Activated CD4-positive, alpha-beta T cell treated with anti-CD3 and anti-CD28 coated beads, Interleukin-2, amount 10 ng/mL, durations not matched to agents 7 days and 5 days (primary cell): ENCODE data around the gene ABCD4. TPM values are rescaled to one million over a fixed set of nuclear protein-coding genes. Genes with fewer than 3 reads are reported as not detected.
A peak's percentile ranks its signal among the peaks of the same experiment; 100 is the strongest.
"Not testable (repeated sequence)": the region's sequence is repeated elsewhere in the genome, so short reads cannot be mapped to it uniquely, and the experiment has no call there.

Experiments used
- CTCF ChIA-PET: fragments of 350-600 bp; sonication (Branson Sonifier 250); formaldehyde crosslinking; loops from one replicate; lab custom pipeline; 2021; ENCODE audit warnings: antibody characterized with exemption; lab: Charles Lee
- POLR2A ChIA-PET: fragments of 350-600 bp; sonication (Branson Sonifier 250); formaldehyde crosslinking; loops from one replicate; lab custom pipeline; 2021; ENCODE audit warnings: antibody characterized with exemption; lab: Charles Lee
- DNase-seq: peaks from one replicate; pipeline ENCODE4 v3.0.0-alpha.2; 2020
- H3K27ac Mint-ChIP-seq: one replicate; pipeline ENCODE4 v1.8.0; 2021; ENCODE audit warnings: mild to moderate bottlenecking, moderate library complexity, mixed read lengths
- H3K27me3 Mint-ChIP-seq: one replicate; pipeline ENCODE4 v1.8.0; 2021; ENCODE audit warnings: mixed read lengths
- H3K36me3 Mint-ChIP-seq: one replicate; pipeline ENCODE4 v1.8.0; 2021; ENCODE audit warnings: low read depth, mixed read lengths
- H3K4me1 Mint-ChIP-seq: one replicate; pipeline ENCODE4 v1.8.0; 2021; ENCODE audit warnings: mixed read lengths
- H3K4me3 Mint-ChIP-seq: one replicate; pipeline ENCODE4 v1.8.0; 2021; ENCODE audit warnings: mild to moderate bottlenecking, moderate library complexity, mixed read lengths
- H3K9me3 Mint-ChIP-seq: one replicate; pipeline ENCODE4 v1.8.0; 2021; ENCODE audit warnings: mixed read lengths
- total RNA-seq, 2 experiments: library from RNA; stranded (reverse); gene quantifications; one replicate each; pipeline ENCODE4 v1.2.3, GENCODE V29; 2021

Gene ABCD4
- total RNA-seq, 2 experiments from 2014 or later: 59.6 to 62.4 TPM

DNA sequence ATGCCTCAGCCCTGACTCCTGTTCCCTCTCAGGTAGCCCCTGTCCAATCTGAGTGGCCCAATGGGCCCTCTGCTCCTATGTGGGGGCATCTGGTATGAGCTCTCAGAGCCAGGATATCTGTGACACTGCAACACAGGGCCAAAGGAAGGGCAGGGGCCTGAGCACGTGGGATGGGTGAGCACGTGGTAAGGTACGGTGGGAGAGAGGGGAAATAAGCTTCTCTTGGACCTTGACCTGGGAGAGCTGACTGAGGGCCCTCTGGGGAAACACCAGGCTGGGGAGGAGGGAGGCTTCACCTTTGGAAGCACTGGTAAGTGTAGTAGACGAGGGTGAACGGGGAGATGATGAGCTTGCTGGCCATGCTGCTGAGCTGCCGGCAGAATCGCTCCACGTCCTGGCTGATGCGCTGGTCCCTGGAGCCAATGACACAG lies 6.7 kb downstream of the ABCD4 start:
- H3K4me1 Mint-ChIP-seq: peaks cover 11% of the 10 kb centered on the region
- DNase-seq: no peak
- no peaks in the 10 kb centered on the region for H3K27me3 Mint-ChIP-seq
- H3K36me3 Mint-ChIP-seq: peaks cover 23% of the 10 kb centered on the region
- H3K4me3 Mint-ChIP-seq: no peak overlapping the region
- no peaks in the 10 kb centered on the region for H3K9me3 Mint-ChIP-seq
- ChIA-PET CTCF (interaction anchor here (0.6 to 1.7 kb wide), 3 partner anchors 14 to 175 kb away, joined by 3 to 4 read pairs (median 4); no protein-coding TSS in a partner anchor), POLR2A (no interaction called here)
- no peak overlapping the region for H3K27ac Mint-ChIP-seq

DNA sequence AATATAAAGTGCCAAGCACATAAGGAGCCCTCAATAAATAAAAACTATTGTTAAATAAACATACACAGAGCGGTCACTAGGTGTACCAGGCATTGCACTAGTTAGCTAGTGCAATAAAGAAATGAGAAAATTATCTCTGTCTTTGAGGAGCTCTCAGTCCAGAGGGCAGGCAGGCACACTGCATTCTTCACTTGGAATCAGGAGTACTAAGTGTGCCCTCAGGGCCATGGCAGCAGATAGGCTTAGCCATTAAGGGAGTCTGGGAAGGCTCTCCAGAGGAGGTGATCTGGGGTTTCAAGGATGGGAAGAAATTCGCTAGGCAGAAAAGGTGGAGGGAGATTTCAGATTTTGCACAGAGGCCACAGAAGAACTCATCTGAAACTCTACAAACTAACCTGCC lies 9.1 kb downstream of the ABCD4 start:
- DNase-seq: no peak
- H3K9me3 Mint-ChIP-seq: no peaks in the 10 kb centered on the region
- H3K27ac Mint-ChIP-seq: no peak overlapping the region
- H3K4me1 Mint-ChIP-seq: peaks cover 1% of the 10 kb centered on the region
- POLR2A ChIA-PET: no interaction called here
- H3K36me3 Mint-ChIP-seq: peaks cover 14% of the 10 kb centered on the region
- H3K4me3 Mint-ChIP-seq: no peak overlapping the region
- H3K27me3 Mint-ChIP-seq: no peaks in the 10 kb centered on the region
- CTCF ChIA-PET: interaction anchor here (1.7 kb wide), 1 partner anchor 9 kb away, joined by 5 read pairs; the partner anchor contains the start of gene ABCD4

DNA sequence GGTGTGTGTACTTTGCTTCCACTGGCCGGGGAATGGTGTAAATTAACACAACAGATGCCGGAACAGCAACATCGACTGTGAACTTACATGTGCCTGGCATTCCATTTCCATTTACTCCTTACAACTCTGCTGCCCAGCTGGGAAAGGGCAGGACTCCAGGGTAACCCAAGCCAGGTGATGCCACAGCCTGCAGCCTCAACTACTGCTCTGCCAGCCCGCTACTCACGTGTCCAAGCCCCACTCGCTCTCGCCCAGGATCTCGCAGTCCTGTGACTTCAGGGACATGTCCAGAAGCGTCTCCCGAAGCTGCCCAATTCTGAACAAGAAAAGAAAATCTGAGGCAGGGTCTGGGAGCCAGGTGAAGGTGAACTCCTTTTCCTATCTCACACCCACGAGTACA lies 10.7 kb downstream of the ABCD4 start:
- DNase-seq: no peak
- CTCF ChIA-PET: interaction anchor here (0.8 to 2.0 kb wide), 2 partner anchors 12 to 14 kb away, joined by 3 to 5 read pairs; no protein-coding TSS in a partner anchor
- Mint-ChIP-seq H3K36me3 (peaks cover 10% of the 10 kb centered on the region), H3K27me3 (no peaks in the 10 kb centered on the region), H3K27ac (no peak overlapping the region), H3K4me1 (no peaks in the 10 kb centered on the region), H3K4me3 (no peak overlapping the region), H3K9me3 (no peaks in the 10 kb centered on the region)
- POLR2A ChIA-PET: no interaction called here

DNA sequence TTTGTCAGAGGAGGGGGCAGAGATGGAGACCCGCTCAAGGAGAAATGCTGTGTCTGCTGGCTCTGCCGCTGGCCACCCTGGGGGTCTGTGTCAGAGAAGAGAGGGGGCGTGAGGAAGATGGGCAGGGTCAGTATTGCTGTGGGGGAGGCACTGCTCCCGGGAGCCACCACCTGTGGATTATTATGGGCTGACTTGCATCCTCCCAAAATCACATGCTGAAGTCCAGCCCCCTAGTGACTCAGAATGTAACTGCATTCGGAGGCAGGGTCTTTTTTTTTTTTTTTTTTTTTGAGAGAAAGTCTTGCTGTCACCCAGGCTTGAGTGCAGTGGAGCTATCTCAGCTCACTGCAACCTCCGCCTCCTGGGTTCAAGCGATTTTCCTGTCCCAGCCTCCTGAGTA lies 12.3 kb downstream of the ABCD4 start:
- CTCF ChIA-PET: interaction anchor here (0.9 to 1.4 kb wide), 3 partner anchors 9 to 71 kb away, joined by 3 read pairs; partner anchors contain the start of gene ABCD4
- peak; percentile 20 for DNase-seq
- POLR2A ChIA-PET: no interaction called here
- peaks cover 12% of the 10 kb centered on the region for H3K36me3 Mint-ChIP-seq
- no peaks in the 10 kb centered on the region for H3K4me1 Mint-ChIP-seq
- no peak overlapping the region for H3K4me3 Mint-ChIP-seq
- H3K9me3 Mint-ChIP-seq: no peaks in the 10 kb centered on the region
- H3K27me3 Mint-ChIP-seq: no peaks in the 10 kb centered on the region
- no peak overlapping the region for H3K27ac Mint-ChIP-seq

DNA sequence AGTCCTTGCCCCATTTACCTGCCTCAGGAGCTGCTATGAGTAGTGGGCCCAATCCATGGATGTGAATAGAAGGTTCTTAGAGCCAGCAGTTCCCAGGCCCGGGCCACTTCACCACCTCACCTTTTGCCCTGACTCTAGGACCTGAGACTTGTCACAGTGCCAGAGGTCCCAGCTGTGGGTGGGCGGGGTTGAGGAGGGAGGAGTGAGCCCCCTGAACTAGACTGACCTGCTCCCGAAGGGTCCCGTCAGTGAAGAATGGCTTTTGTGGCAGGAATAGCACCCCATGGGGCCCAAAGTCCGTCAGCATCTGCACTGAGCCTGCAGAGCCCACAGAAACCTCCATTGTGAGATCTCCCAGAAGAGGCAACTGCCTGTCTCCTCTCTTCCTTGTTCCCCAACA lies 12.9 kb downstream of the ABCD4 start:
- H3K9me3 Mint-ChIP-seq: no peaks in the 10 kb centered on the region
- no peaks in the 10 kb centered on the region for H3K4me1 Mint-ChIP-seq
- CTCF ChIA-PET: no interaction called here
- POLR2A ChIA-PET: no interaction called here
- H3K27ac Mint-ChIP-seq: no peak overlapping the region
- no peaks in the 10 kb centered on the region for H3K27me3 Mint-ChIP-seq
- DNase-seq: no peak
- H3K36me3 Mint-ChIP-seq: peaks cover 12% of the 10 kb centered on the region
- no peak overlapping the region for H3K4me3 Mint-ChIP-seq

DNA sequence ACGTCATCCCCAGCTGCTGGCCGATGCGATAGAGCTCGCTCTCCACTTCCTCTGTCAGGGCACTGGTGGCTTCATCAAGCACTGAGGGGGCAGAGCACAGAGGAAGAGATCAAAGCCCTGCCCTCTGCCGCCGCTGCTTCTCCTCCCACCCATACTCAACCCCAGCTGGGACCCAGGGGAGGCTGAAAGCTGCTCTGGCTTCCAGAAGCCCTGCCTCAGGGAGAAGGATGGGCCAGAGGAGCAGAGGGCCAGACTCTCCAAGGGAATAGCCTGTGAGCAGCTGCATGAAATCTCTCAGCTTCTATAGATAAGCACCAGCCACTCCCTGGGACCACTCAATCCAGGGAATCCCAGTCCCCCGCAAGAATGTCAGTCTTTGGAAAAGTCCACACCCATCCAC lies 16.0 kb downstream of the ABCD4 start:
- Mint-ChIP-seq H3K27ac (no peak overlapping the region), H3K4me3 (no peak overlapping the region), H3K9me3 (no peaks in the 10 kb centered on the region), H3K36me3 (peaks cover 14% of the 10 kb centered on the region), H3K4me1 (no peaks in the 10 kb centered on the region), H3K27me3 (no peaks in the 10 kb centered on the region)
- ChIA-PET CTCF (interaction anchor here (2.6 kb wide), 1 partner anchor 13 kb away, joined by 8 read pairs; no protein-coding TSS in a partner anchor), POLR2A (no interaction called here)
- DNase-seq: no peak

DNA sequence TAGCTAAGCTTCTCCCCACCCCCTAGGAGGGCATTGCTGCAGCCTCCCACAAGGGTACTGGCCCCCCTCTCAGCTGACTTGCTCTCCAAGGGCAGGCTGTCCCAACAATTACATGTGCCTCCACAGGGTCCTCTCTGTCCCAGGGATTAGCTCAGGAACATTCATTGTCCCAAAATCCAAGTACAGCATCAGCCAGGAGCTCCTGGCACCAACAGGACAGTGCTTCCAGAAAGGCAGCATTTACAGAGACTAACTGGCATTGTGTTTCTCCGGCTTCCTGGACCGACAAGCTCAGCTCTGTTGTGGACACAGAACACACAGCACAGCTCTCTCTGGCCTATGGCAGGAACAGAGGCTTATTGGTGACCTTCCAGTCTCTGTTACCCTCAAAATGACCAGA lies 21.7 kb downstream of the ABCD4 start:
- H3K27ac Mint-ChIP-seq: no peak overlapping the region
- H3K4me1 Mint-ChIP-seq: no peaks in the 10 kb centered on the region
- peaks cover 9% of the 10 kb centered on the region for H3K36me3 Mint-ChIP-seq
- H3K9me3 Mint-ChIP-seq: peaks cover 7% of the 10 kb centered on the region
- POLR2A ChIA-PET: no interaction called here
- no peak overlapping the region for H3K4me3 Mint-ChIP-seq
- no peak for DNase-seq
- H3K27me3 Mint-ChIP-seq: no peaks in the 10 kb centered on the region
- CTCF ChIA-PET: interaction anchor here (1.0 to 2.0 kb wide), 5 partner anchors 11 to 29 kb away, joined by 3 to 5 read pairs (median 4); partner anchors contain the start of gene ABCD4

DNA sequence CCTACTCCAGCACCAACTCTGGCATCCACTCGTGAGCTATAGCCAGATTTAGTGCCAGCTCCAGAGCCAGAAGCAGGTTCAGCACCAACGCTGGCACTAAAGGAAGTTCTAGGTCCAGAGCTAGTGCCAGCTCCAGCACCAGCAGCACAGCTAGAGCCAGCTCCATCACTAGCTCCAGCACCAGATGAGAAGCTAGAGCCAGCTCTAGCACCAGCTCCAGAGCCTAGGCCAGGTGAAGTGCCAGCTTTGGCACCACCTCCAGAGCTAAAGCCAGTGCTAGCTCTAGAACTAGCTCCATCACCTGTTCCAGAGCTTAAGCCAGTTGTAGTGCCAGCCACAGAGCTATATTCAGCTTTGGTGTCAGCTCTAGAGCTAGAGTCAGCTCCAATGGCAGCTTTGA lies 24.7 kb downstream of the ABCD4 start:
- ChIA-PET CTCF (interaction anchor here (0.7 kb wide), 1 partner anchor 14 kb away, joined by 3 read pairs; no protein-coding TSS in a partner anchor), POLR2A (interaction anchor here (0.5 kb wide), 1 partner anchor 127 kb away, joined by 3 read pairs; no protein-coding TSS in a partner anchor)
- H3K36me3 Mint-ChIP-seq: peaks cover 5% of the 10 kb centered on the region
- DNase-seq: no peak
- H3K4me3 Mint-ChIP-seq: no peak overlapping the region
- H3K9me3 Mint-ChIP-seq: peaks cover 7% of the 10 kb centered on the region
- H3K27me3 Mint-ChIP-seq: no peaks in the 10 kb centered on the region
- no peak overlapping the region for H3K27ac Mint-ChIP-seq
- H3K4me1 Mint-ChIP-seq: peaks cover 2% of the 10 kb centered on the region

DNA sequence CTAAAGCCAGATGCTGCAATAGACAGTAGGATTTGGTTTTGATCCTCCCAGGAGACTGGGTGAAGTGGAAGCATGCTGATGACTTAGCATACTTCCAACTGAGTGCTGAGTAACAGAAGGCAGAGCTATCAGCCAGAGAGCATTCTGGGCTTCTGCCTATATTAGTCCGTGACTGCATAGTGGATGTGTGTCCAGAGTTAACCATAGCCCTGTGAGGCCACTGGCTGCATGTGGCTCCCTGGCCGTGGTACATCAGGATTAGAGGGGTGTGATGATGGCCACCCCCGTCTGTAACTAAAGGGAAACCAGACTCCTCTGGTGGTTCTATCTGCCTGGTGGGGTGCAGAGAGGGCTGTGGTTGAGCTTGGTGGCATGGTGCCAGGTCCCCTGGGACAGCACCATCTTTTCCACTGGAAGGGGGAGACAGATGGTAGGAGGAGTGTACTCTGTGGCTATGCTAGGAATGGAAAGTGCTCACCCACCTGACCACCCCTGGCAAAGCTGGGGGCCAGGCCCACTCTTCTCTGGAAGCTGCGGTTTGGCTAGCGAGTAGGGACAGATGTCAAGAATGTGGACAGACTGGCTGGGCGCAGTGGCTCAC lies 27.4 kb downstream of the ABCD4 start:
- POLR2A ChIA-PET: no interaction called here

DNA sequence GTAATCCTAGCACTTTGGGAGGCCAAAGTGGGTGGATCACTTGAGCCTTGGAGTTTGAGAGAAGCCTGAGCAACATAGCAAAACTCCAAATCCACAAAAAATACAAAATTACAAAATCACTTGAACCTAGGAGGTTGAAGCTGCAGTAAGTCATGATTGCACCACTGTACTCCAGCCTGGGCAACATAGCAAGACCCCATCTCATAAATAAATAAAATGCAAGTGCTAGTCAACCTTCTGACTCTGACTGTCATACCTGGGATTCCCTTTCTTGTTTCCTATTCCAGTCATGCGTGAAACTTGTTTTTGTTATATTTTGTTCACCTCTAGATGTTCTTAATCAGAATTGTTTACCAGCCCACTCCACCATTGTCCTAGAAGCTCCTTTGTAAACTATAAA lies 31.4 kb downstream of the ABCD4 start:
- CTCF ChIA-PET: no interaction called here
- POLR2A ChIA-PET: no interaction called here
- Mint-ChIP-seq H3K36me3 (no peaks in the 10 kb centered on the region), H3K4me1 (peaks cover 2% of the 10 kb centered on the region), H3K27ac (no peak overlapping the region), H3K27me3 (peaks cover 7% of the 10 kb centered on the region), H3K4me3 (no peak overlapping the region), H3K9me3 (no peaks in the 10 kb centered on the region)
- no peak for DNase-seq

More for the DNA sequence above, 27.4 kb downstream of the ABCD4 start:
- H3K9me3 Mint-ChIP-seq: peaks cover 4% of the 10 kb centered on the region
- H3K36me3 Mint-ChIP-seq: peaks cover 2% of the 10 kb centered on the region
- H3K27ac Mint-ChIP-seq: no peak overlapping the region
- H3K4me1 Mint-ChIP-seq: peaks cover 2% of the 10 kb centered on the region
- H3K27me3 Mint-ChIP-seq: peaks cover 4% of the 10 kb centered on the region
- CTCF ChIA-PET: interaction anchor here (0.9 kb wide), 1 partner anchor 8 kb away, joined by 4 read pairs; no protein-coding TSS in a partner anchor
- H3K4me3 Mint-ChIP-seq: no peak overlapping the region
- DNase-seq: no peak

DNA sequence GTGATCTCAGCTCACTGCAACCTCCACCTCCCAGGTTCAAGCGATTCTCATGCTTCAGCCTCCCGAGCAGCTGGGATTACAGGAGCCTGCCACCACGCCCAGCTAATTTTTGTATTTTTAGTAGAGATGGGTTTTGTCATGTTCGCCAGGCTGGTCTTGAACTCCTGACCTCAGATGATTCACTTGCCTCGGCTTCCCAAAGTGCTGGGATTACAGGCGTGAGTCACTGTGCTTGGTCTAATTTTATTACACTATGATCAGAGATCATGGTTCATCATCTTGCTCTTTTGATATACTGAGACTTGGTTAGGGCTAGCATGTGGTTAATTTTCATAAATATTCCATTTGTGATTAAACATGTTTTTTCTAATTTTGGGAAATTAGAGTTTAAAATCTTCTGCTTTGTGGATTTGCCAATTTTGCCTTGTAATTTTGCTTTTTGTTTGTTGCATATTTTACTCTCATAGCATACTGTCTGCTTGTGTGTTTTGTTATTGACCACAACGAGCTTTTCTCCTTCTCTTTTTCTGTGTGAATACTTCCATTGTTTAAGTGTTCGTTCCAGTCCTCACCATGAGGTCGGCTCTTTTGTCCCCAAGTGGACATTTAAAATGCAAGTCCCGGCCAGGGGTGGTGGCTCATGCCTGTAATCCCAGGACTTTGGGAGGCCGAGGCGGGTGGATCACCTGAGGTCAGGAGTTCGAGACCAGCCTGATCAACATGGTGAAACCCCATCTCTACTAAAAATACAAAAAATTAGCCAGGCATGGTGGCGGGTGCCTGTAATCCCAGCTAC lies 32.2 kb downstream of the ABCD4 start:
- DNase-seq, H3K4me3 Mint-ChIP-seq, H3K36me3 Mint-ChIP-seq, H3K27me3 Mint-ChIP-seq, POLR2A ChIA-PET, H3K9me3 Mint-ChIP-seq, H3K27ac Mint-ChIP-seq, H3K4me1 Mint-ChIP-seq: not testable (repeated sequence)
- CTCF ChIA-PET: interaction anchor here (0.7 to 0.8 kb wide), 2 partner anchors 271 to 632 kb away, joined by 3 to 6 read pairs; no protein-coding TSS in a partner anchor

DNA sequence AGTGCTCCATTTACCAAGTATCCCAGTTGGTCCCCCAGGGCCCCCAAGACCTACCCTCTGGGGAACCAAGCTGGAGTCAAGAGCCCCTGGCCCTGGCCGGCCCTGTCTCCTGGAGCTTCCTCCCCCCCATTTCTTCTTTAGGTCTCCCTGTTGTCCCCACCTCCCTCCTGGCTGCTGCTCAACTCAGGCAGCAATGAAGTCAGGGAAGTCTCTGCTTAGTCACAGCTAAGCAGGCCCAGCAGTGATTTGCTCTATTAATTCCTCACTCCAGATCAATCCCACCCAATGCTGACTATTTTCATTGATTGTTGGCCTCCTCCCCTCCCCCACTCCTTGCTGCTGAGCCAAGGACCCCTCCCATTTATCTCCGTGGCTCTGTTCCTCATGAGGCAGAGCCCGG lies 35.1 kb downstream of the ABCD4 start:
- CTCF ChIA-PET: interaction anchor here (0.6 to 2.5 kb wide), 4 partner anchors 8 to 57 kb away, joined by 3 to 7 read pairs (median 4); no protein-coding TSS in a partner anchor
- Mint-ChIP-seq H3K4me1 (no peaks in the 10 kb centered on the region), H3K9me3 (no peaks in the 10 kb centered on the region)

More for the DNA sequence above, 35.1 kb downstream of the ABCD4 start:
- POLR2A ChIA-PET: no interaction called here
- Mint-ChIP-seq H3K27ac (no peak overlapping the region), H3K27me3 (peaks cover 9% of the 10 kb centered on the region), H3K36me3 (no peaks in the 10 kb centered on the region), H3K4me3 (no peak overlapping the region)
- no peak for DNase-seq
